Measurements from ENCODE around the gene ANXA3. TPM values are rescaled to one million over a fixed set of nuclear protein-coding genes. Genes with fewer than 3 reads are reported as not detected.

ANXA3 gene
- total RNA-seq, 3 donors from 2014 or later: 1.0 TPM; not detected in 2

GRCh38 chr4:78644744-78645330 lies 93.3 kb downstream of the ANXA3 start:
- Mint-ChIP-seq H3K27me3 (ENCODE audit: low read depth) (no peaks in the 10 kb centered on the region), H3K4me1 (ENCODE audit: low read depth) (peaks cover 4% of the 10 kb centered on the region), H3K9me3 (no peaks in the 10 kb centered on the region), H3K36me3 (ENCODE audit: insufficient read depth) (no peaks in the 10 kb centered on the region), H3K4me3 (no peak overlapping the region)
- peak; percentile 84 to 89 for ATAC-seq
- peak; percentile 35 for DNase-seq

GRCh38 chr4:78645853-78646757 lies 94.5 kb downstream of the ANXA3 start:
- Mint-ChIP-seq H3K27me3 (ENCODE audit: low read depth) (no peaks in the 10 kb centered on the region), H3K9me3 (no peaks in the 10 kb centered on the region), H3K36me3 (ENCODE audit: insufficient read depth) (no peaks in the 10 kb centered on the region), H3K4me1 (ENCODE audit: low read depth) (peaks cover 4% of the 10 kb centered on the region), H3K4me3 (no peak overlapping the region)
- DNase-seq: no peak
- no peak for ATAC-seq

GRCh38 chr4:78647272-78647671 lies 95.7 kb downstream of the ANXA3 start:
- Mint-ChIP-seq H3K9me3 (no peaks in the 10 kb centered on the region), H3K4me3 (no peak overlapping the region), H3K27me3 (ENCODE audit: low read depth) (no peaks in the 10 kb centered on the region), H3K36me3 (ENCODE audit: insufficient read depth) (no peaks in the 10 kb centered on the region), H3K4me1 (ENCODE audit: low read depth) (peaks cover 4% of the 10 kb centered on the region)
- ATAC-seq: no peak
- no peak for DNase-seq

GRCh38 chr4:78648640-78649363 lies 97.2 kb downstream of the ANXA3 start:
- Mint-ChIP-seq H3K9me3 (no peaks in the 10 kb centered on the region), H3K4me3 (no peak overlapping the region), H3K27me3 (ENCODE audit: low read depth) (no peaks in the 10 kb centered on the region), H3K4me1 (ENCODE audit: low read depth) (peaks cover 2% of the 10 kb centered on the region), H3K36me3 (ENCODE audit: insufficient read depth) (no peaks in the 10 kb centered on the region)
- no peak for DNase-seq
- ATAC-seq: no peak

GRCh38 chr4:78650106-78651024 lies 98.8 kb downstream of the ANXA3 start:
- Mint-ChIP-seq H3K4me1 (ENCODE audit: low read depth) (no peaks in the 10 kb centered on the region), H3K36me3 (ENCODE audit: insufficient read depth) (no peaks in the 10 kb centered on the region), H3K27me3 (ENCODE audit: low read depth) (no peaks in the 10 kb centered on the region), H3K4me3 (no peak overlapping the region), H3K9me3 (no peaks in the 10 kb centered on the region)
- ATAC-seq (no peak), DNase-seq (no peak)

- Mint-ChIP-seq H3K4me1 (ENCODE audit: low read depth) (peaks cover 4% of the 10 kb centered on the region), H3K4me3 (no peak overlapping the region), H3K9me3 (no peaks in the 10 kb centered on the region), H3K27me3 (ENCODE audit: low read depth) (no peaks in the 10 kb centered on the region), H3K36me3 (ENCODE audit: insufficient read depth) (no peaks in the 10 kb centered on the region)
- DNase-seq (no peak), ATAC-seq (no peak)
Measured at GRCh38 chr4:78651250-78651860, 99.8 kb downstream of the ANXA3 start.

- Mint-ChIP-seq H3K36me3 (ENCODE audit: insufficient read depth) (no peaks in the 10 kb centered on the region), H3K4me1 (ENCODE audit: low read depth) (peaks cover 12% of the 10 kb centered on the region), H3K9me3 (no peaks in the 10 kb centered on the region), H3K4me3 (no peak overlapping the region), H3K27me3 (ENCODE audit: low read depth) (no peaks in the 10 kb centered on the region)
- no peak for ATAC-seq
- no peak for DNase-seq
Measured at GRCh38 chr4:78652282-78652876, 100.8 kb downstream of the ANXA3 start.

GRCh38 chr4:78653655-78654054 lies 102.1 kb downstream of the ANXA3 start:
- Mint-ChIP-seq H3K36me3 (ENCODE audit: insufficient read depth) (no peaks in the 10 kb centered on the region), H3K27me3 (ENCODE audit: low read depth) (no peaks in the 10 kb centered on the region), H3K9me3 (no peaks in the 10 kb centered on the region), H3K4me1 (ENCODE audit: low read depth) (peaks cover 25% of the 10 kb centered on the region), H3K4me3 (no peak overlapping the region)
- no peak for ATAC-seq
- no peak for DNase-seq

- Mint-ChIP-seq H3K4me1 (ENCODE audit: low read depth) (peaks cover 29% of the 10 kb centered on the region), H3K36me3 (ENCODE audit: insufficient read depth) (no peaks in the 10 kb centered on the region), H3K4me3 (no peak overlapping the region), H3K27me3 (ENCODE audit: low read depth) (no peaks in the 10 kb centered on the region), H3K9me3 (no peaks in the 10 kb centered on the region)
- DNase-seq: no peak
- no peak for ATAC-seq
Measured at GRCh38 chr4:78654807-78655206, 103.2 kb downstream of the ANXA3 start.

- ATAC-seq (peak; percentile 53 to 56), DNase-seq (peak; percentile 5)
- Mint-ChIP-seq H3K4me3 (peak overlapping the region; percentile 71), H3K9me3 (no peaks in the 10 kb centered on the region), H3K27me3 (ENCODE audit: low read depth) (no peaks in the 10 kb centered on the region), H3K4me1 (ENCODE audit: low read depth) (peaks cover 37% of the 10 kb centered on the region), H3K36me3 (ENCODE audit: insufficient read depth) (no peaks in the 10 kb centered on the region)
Measured at GRCh38 chr4:78656968-78657445, 105.4 kb downstream of the ANXA3 start.

- H3K4me1 Mint-ChIP-seq (ENCODE audit: low read depth): peaks cover 41% of the 10 kb centered on the region
- H3K4me3 Mint-ChIP-seq: no peak overlapping the region
- H3K27me3 Mint-ChIP-seq (ENCODE audit: low read depth): peaks cover 6% of the 10 kb centered on the region
- no peak for DNase-seq
- no peak for ATAC-seq
- H3K36me3 Mint-ChIP-seq (ENCODE audit: insufficient read depth): no peaks in the 10 kb centered on the region
- no peaks in the 10 kb centered on the region for H3K9me3 Mint-ChIP-seq
Measured at GRCh38 chr4:78659264-78659663, 107.7 kb downstream of the ANXA3 start.

- peaks cover 6% of the 10 kb centered on the region for H3K27me3 Mint-ChIP-seq (ENCODE audit: low read depth)
- H3K4me1 Mint-ChIP-seq (ENCODE audit: low read depth): peaks cover 41% of the 10 kb centered on the region
- ATAC-seq (no peak), DNase-seq (no peak)
- H3K9me3 Mint-ChIP-seq: no peaks in the 10 kb centered on the region
- H3K4me3 Mint-ChIP-seq: no peak overlapping the region
- H3K36me3 Mint-ChIP-seq (ENCODE audit: insufficient read depth): no peaks in the 10 kb centered on the region
Measured at GRCh38 chr4:78659665-78660064, 108.1 kb downstream of the ANXA3 start.

Data from activated T-cell treated with anti-CD3 and anti-CD28 coated beads, Interleukin-2, amount 50 U/mL, for 4 hours (primary cell).